Non-pigmented ciliary epithelial cell (primary cell): ENCODE measurements around the gene QPCTL.
"Not testable (repeated sequence)": the region's sequence is repeated elsewhere in the genome, so short reads cannot be mapped to it uniquely, and the experiment has no call there.

Source experiments
- DNase-seq: peaks from one replicate; pipeline ENCODE4 v3.0.0-alpha.2; 2010; ENCODE audit warnings: low read depth

QPCTL gene

DNA sequence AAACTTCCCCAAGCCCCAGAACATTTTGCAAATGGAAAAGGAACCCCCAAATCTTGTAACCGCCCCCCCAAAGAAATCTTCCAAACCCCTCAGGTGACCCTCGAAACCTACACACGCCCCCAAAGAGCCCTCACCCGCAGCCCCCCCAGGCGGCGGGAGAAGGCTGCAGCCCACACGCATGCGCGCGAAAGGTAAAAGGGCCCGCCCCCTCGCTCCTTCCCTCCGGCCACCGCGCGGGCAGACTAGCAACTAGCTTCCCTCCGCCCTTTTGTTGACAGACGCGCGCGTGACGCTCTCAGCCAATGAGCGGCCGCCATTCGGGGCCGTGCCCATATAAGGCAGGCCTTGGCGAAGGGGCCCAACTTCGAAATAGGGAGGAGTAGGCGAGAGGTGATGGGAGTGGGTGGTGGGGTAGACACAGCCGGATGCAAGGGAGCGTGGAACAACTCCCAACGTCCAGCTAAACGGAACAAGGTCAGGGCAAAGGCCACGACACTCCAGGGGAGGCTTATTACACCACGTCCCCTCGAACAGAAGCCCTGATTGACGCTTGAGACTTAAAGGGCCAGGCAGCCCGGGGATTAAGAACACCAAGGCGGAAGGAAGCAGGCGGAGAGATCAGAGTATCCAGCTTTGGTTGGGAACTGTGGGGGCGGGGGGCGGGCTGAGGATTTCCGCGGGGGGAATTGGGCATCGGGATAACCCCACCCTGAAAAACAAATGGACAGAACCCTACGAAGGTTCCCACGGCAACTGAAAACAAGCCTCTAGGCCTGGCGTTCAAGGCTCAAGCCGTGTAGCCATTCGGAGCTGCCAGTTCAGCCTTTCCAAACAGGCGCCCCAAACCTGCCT, 24.9 kb downstream of the QPCTL start:
- peak; percentile 89 for DNase-seq

GRCh38 chr19:45717983-45718650, 25.7 kb downstream of the QPCTL start:
- DNase-seq, result no peak

- not testable (repeated sequence) for DNase-seq
Measured at GRCh38 chr19:45720065-45720464, 27.6 kb downstream of the QPCTL start.

- DNase-seq, result not testable (repeated sequence)
Measured at GRCh38 chr19:45728683-45729082, 36.2 kb downstream of the QPCTL start.

DNA sequence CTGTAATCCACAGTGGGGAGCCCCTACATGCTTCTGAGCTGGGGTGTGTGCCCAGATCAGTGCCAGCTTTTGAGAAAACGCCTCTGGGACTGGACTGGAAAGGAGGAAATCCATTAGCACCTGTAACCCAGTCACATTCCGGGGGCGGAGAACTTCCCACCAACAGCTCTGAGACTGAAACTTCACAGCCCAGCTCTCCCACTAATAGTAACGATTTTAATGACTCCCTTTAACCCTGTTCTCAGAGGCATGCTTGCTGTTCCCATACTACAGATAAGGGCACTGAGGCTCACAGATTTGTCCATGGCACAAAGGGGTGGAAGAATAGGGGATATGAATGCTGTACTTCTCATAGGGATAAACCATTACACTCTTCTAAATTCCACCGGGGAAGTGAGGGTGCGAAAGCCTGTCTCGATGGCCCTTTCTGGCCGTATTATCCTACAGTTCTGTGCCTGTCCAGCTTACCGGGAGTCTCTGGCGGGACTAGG, 37.4 kb downstream of the QPCTL start:
- DNase-seq, result no peak

DNA sequence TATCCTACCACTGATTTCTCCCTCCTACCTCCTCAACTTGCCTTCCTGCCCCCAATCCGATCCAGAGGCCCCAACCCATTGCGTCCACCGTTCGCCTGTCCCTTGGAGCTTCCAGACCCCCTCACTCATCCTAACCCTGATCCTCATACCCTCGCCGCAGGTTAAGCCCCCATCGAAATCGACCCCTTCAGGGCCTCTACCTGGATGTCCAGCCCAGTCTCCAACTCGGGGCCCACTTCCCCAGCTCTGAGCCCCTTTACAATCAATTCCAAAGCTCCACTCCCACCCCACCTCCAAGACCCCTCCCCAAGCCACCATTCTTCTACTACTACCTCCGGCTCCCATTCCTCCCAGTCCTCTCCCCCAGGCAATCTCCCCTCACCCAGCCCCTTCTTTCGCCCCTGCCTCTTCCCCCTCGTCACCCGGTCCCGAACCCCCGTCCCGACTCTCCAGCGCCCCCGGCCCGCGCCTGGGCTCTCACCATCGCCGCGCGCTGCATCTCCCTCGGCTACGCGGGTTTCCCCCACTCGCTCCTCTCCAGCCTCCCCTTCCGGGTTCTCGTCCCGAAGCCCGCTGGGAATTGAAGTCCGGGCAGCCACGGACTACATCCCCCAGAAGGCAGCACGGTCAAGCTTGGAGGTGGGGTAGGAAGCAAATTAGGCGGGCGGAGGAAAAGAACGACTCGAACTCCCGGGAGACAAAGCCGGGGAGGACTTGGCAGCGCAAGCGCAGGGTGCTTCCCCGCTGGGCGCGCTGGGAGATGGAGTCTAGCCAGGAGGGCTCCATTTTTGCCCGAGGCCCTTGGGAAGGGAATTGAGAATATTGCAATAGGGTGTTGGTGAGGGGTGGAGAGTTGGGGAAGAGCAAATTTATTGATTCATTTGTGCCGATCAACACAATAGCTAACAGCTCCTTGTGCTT, 38.2 kb downstream of the QPCTL start, which contains the start of gene FBXO46:
TSS of gene FBXO46 (minus strand) at position 529 of the 921 bp plus-strand sequence. CDS start 17,401 bp downstream, outside the sequence.
- peak; percentile 93 for DNase-seq

GRCh38 chr19:45733160-45733810, 40.8 kb downstream of the QPCTL start, which contains the start of gene MEIOSIN:
TSS of gene MEIOSIN (plus strand) at chr19:45733439. CDS start at chr19:45735377, 1,938 bp downstream.
- DNase-seq, result no peak

DNA sequence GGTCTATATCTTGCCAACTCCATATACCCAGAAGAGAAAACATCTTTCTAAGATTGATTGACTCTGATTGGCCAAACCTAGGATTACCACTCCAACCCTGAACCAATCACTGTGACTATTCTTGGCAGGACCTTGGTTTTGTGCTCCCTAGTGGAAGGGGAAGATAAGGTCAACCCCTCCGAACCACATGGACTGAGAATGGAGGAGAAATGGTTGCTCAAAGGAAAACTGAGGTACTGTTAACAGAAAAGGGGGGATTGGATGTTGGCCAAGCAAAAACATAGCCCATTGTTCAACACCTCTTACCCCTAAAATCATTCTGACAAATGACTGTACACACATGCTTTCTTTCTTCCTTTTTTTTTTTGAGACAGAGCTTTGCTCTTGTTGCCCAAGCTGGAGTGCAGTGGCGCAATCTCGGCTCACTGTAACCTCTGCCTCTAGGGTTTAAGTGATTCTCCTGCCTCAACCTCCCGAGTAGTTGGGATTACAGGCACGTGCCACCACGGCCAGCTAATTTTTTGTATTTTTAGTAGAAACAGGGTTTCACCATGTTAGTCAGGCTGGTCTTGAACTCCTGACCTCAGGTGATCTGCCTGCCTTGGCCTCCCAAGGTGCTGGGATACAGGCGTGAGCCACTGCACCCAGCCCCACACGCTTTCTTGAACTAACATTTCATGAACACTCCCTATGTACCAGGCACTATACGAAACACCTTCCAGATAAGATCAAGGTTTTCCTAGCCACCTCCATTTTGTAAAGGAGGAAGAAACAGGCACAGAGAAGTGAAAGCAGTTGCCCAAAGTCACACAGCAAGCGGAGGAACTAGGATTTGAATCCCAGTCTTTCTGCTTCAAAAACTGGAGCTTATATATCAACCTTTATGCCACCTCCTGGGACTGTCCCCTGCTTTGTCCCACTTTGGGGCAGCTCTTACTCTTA, 47.3 kb downstream of the QPCTL start:
- DNase-seq, result no peak

- no peak for DNase-seq
Measured at GRCh38 chr19:45742969-45743368, 50.5 kb downstream of the QPCTL start.

DNA sequence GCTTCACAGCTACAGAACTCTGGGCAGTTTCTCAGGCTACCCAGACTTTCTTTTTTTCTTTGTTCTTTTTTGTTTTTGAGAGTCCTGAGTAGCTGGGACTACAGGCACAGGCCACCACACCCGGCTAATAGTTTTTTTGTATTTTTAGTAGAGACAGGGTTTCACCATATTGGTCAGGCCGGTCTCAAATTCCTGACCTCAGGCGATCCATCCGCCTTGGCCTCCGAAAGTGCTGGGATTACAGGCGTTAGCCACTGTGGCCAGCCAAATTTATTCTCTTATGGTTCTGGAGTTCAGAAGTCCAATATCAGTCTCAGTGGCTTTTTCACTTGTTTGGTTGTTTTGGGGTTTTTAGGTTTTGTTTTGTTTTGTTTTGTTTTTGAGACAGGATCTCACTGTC, 53.1 kb downstream of the QPCTL start:
- DNase-seq, result no peak

GRCh38 chr19:45746866-45747265, 54.4 kb downstream of the QPCTL start:
- no peak for DNase-seq

DNA sequence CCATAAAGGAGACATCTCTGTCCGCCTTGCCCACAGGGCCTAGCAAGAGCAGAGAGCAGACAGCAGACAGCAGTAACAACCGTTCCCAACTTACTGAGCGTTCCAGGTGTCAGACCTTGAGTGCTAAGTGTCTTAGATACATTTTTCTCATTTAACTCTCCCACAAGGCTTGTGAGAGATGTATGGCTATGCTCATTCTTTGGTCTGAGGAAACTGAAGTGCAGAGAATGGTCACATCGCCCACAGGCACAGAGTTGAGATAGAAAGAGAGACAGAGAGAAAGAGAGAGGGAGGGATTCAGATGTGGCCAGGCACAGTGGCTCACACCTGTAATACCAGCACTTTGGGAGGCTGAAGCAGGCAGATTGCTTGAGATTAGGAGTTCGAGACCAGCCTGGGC, 55.0 kb downstream of the QPCTL start:
- DNase-seq, result no peak

GRCh38 chr19:45751483-45751882, 59.0 kb downstream of the QPCTL start:
- DNase-seq, result not testable (repeated sequence)

DNA sequence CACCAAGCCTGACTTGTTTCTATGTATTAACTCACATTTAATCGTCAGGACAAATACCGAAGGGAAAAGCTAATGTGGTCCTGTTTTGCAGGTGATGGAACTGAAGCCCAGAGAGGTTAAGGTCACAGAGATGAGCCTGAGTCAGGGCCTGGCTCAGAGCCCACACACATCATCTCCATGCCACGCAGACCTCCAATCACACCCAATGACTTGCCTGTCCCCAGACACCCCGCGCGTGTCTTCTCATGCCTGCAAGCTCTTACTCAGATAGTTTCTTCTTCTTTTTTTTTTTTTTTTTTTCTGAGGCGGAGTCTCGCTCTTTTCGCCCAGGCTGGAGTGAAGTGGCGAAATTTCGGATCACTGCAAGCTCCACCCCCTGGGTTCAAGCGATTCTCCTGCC, 60.2 kb downstream of the QPCTL start:
- DNase-seq, result no peak

- DNase-seq, result no peak
Measured at GRCh38 chr19:45753548-45753947, 61.1 kb downstream of the QPCTL start.
